Endothelial cell of umbilical vein (primary cell): ENCODE results near the gene AURKAIP1.

ENCODE experiments used
- CTCF ChIP-seq, 2 donors: IDR thresholded peaks; 1 replicate in 1 of 2; 2 replicates in 1 of 2; pipeline ENCODE4 v1.5.1; 2011; ENCODE audit warnings: low read length in 2 of 2, mild to moderate bottlenecking in 2 of 2, moderate library complexity in 2 of 2, control low read depth in 1 of 2, inconsistent platforms in 1 of 2, low read depth in 1 of 2; ENCODE audit not compliant: insufficient read depth in 1 of 2; ENCODE audit errors: extremely low read depth in 1 of 2
- EZH2 ChIP-seq: IDR thresholded peaks from 2 replicates; pipeline ENCODE4 v1.6.1; 2012; ENCODE audit warnings: borderline replicate concordance, low read depth, mild to moderate bottlenecking, moderate library complexity, low read length, inconsistent platforms; ENCODE audit not compliant: severe bottlenecking
- FOS ChIP-seq: IDR thresholded peaks from 2 replicates; pipeline ENCODE4 v1.6.1; 2011; ENCODE audit warnings: mild to moderate bottlenecking, low read length, moderate library complexity, borderline replicate concordance; ENCODE audit not compliant: insufficient read depth
- POLR2A ChIP-seq: IDR thresholded peaks from 2 replicates; pipeline ENCODE4 v1.6.1; 2012; ENCODE audit warnings: low read depth, mild to moderate bottlenecking, control low read depth, low read length
- POLR2AphosphoS5 ChIP-seq: IDR thresholded peaks from 2 replicates; pipeline ENCODE4 v1.6.1; 2012; ENCODE audit warnings: low read depth, mild to moderate bottlenecking, control low read depth, low read length, moderate library complexity; ENCODE audit not compliant: insufficient read depth

- TF ChIP-seq POLR2A (no peak), CTCF (IDR thresholded peaks at IDR 0.05; ENCODE audit: extremely low read depth in 1 of 2, insufficient read depth in 1 of 2, low read depth in 1 of 2, low read length in 2 of 2) (no peak), POLR2AphosphoS5 (no peak), FOS (no peak), EZH2 (no peak)
Measured at GRCh38 chr1:1335792-1336248, 39.2 kb downstream of the AURKAIP1 start.
